Esophagus squamous epithelium (tissue), 4 donors: Measurements from ENCODE around the gene ARRB1.

ENCODE experiments used
- POLR2A ChIP-seq, 4 donors: fragments of 450-650 bp; IDR thresholded peaks; one replicate each; pipeline ENCODE4 v1.6.1; 2017; ENCODE audit warnings: antibody characterized with exemption in 4 of 4, mild to moderate bottlenecking in 4 of 4, moderate library complexity in 3 of 4
- TF ChIP-seq, protein P1 (sequence below), 6 experiments: fragments of 450-650 bp in 4 of 6; fragments of 200-600 bp in 2 of 6; sonication (generic) in 2 of 6; IDR thresholded peaks; one replicate each; pipeline ENCODE4 v1.5.1; 2016 to 2019; ENCODE audit warnings: antibody characterized with exemption in 6 of 6, mild to moderate bottlenecking in 4 of 6, moderate library complexity in 4 of 6

DNA sequence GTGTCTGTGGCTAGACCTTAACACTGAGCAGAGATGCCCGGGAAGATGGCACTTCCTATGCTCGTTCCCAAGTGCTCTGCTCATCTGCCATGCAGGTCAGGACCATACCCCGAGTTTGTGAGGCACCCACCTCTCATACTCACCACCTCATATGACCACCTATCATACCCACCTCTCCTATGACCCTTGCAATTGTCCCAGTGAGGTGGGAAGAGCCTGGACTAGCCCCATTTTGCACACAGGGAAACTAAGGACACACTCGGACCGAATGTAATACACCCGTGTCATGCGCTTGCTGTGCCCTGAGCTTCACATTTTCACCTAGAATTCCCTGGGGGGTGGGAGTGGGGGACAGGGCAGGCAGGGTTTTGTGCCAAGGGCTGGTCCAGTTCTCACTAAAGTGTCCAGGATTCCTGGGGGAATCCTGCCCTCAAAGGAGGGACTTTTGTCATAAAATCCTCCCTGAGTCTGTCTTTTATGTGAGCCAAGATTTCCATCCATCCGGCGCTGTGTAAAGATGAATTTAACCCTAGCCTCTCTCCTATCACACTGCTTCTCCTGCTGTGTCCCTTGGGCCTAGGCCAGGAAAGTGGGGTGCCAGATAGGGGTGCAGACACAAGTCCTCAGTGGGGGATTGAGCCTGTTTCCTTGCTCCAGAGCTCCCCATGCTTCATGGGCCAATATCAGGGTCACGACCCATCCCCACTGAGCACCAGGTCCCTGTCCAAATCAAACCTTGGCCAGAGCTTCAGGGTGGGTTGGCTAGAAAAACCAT, 90.9 kb downstream of the ARRB1 start:
- no peak for TF ChIP-seq POLR2A (IDR thresholded peaks at IDR 0.05)
- TF ChIP-seq, protein P1, sequence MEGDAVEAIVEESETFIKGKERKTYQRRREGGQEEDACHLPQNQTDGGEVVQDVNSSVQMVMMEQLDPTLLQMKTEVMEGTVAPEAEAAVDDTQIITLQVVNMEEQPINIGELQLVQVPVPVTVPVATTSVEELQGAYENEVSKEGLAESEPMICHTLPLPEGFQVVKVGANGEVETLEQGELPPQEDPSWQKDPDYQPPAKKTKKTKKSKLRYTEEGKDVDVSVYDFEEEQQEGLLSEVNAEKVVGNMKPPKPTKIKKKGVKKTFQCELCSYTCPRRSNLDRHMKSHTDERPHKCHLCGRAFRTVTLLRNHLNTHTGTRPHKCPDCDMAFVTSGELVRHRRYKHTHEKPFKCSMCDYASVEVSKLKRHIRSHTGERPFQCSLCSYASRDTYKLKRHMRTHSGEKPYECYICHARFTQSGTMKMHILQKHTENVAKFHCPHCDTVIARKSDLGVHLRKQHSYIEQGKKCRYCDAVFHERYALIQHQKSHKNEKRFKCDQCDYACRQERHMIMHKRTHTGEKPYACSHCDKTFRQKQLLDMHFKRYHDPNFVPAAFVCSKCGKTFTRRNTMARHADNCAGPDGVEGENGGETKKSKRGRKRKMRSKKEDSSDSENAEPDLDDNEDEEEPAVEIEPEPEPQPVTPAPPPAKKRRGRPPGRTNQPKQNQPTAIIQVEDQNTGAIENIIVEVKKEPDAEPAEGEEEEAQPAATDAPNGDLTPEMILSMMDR (IDR thresholded peaks at IDR 0.05): no peak
